Measurements from ENCODE around the gene PTPRN. TPM values are rescaled to one million over a fixed set of nuclear protein-coding genes. Genes with fewer than 3 reads are reported as not detected.
A peak's percentile ranks its signal among the peaks of the same experiment; 100 is the strongest.

PTPRN gene
- total and polyA plus RNA-seq, 9 of the 15 experiments (the other 6 are each of a cell fraction or from before 2014, with no cell fraction given): 0.15 to 2.4 (median 0.43) TPM; not detected in 1

DNA sequence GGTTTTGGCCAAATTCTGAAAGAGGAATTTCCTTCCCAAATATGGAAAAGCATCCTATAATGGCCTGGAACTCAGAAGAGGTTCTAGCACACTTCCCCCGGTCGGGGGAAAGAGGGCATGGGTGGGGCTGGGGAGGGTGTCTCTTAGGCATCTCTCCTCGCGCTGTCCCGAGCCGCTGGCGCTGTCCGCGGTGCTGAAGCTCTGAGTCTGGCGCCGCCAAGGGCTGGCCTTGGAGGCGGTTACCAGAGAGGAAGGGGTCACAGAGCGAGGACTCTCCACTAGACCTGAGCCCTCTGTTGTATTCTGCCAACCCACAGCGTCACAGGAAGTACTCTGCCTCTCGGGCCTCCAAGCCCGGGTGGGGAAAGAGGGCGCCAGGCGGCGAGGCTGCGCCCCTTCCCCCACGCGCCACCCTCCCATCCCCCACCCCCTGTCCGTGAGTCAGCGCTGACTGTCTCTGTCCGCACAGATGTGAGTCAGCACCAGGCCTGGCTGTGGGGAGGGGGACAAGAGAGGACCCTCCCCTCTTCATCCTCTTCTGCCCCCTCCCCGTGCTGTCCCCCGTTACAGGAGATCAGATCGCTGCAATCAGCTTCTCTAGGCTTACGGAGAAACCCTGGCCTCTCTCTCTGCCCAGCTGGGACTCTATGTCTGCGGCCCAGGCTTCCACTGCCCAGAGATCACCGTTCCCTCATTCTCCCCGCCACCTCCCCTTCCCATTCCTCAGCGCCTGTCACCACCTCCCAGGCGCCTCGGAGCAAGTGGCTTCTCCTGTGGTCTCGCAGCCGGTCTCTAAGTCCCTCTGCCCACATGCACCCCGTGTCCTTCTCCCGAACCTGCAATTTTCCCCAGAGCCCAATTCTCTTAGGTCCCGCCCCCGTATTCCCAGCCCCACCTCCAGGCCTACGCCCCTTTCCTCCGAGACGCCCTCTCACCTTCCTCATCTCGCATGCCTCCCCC is 779 bp downstream of the PTPRN start (continued):
- TF ChIP-seq MTA1 (IDR thresholded peaks at IDR 0.05; ENCODE audit: borderline replicate concordance): no peak
- no peak for TF ChIP-seq BDP1 (IDR thresholded peaks at IDR 0.05; ENCODE audit: insufficient read depth, insufficient read length)
- TF ChIP-seq, protein P1, sequence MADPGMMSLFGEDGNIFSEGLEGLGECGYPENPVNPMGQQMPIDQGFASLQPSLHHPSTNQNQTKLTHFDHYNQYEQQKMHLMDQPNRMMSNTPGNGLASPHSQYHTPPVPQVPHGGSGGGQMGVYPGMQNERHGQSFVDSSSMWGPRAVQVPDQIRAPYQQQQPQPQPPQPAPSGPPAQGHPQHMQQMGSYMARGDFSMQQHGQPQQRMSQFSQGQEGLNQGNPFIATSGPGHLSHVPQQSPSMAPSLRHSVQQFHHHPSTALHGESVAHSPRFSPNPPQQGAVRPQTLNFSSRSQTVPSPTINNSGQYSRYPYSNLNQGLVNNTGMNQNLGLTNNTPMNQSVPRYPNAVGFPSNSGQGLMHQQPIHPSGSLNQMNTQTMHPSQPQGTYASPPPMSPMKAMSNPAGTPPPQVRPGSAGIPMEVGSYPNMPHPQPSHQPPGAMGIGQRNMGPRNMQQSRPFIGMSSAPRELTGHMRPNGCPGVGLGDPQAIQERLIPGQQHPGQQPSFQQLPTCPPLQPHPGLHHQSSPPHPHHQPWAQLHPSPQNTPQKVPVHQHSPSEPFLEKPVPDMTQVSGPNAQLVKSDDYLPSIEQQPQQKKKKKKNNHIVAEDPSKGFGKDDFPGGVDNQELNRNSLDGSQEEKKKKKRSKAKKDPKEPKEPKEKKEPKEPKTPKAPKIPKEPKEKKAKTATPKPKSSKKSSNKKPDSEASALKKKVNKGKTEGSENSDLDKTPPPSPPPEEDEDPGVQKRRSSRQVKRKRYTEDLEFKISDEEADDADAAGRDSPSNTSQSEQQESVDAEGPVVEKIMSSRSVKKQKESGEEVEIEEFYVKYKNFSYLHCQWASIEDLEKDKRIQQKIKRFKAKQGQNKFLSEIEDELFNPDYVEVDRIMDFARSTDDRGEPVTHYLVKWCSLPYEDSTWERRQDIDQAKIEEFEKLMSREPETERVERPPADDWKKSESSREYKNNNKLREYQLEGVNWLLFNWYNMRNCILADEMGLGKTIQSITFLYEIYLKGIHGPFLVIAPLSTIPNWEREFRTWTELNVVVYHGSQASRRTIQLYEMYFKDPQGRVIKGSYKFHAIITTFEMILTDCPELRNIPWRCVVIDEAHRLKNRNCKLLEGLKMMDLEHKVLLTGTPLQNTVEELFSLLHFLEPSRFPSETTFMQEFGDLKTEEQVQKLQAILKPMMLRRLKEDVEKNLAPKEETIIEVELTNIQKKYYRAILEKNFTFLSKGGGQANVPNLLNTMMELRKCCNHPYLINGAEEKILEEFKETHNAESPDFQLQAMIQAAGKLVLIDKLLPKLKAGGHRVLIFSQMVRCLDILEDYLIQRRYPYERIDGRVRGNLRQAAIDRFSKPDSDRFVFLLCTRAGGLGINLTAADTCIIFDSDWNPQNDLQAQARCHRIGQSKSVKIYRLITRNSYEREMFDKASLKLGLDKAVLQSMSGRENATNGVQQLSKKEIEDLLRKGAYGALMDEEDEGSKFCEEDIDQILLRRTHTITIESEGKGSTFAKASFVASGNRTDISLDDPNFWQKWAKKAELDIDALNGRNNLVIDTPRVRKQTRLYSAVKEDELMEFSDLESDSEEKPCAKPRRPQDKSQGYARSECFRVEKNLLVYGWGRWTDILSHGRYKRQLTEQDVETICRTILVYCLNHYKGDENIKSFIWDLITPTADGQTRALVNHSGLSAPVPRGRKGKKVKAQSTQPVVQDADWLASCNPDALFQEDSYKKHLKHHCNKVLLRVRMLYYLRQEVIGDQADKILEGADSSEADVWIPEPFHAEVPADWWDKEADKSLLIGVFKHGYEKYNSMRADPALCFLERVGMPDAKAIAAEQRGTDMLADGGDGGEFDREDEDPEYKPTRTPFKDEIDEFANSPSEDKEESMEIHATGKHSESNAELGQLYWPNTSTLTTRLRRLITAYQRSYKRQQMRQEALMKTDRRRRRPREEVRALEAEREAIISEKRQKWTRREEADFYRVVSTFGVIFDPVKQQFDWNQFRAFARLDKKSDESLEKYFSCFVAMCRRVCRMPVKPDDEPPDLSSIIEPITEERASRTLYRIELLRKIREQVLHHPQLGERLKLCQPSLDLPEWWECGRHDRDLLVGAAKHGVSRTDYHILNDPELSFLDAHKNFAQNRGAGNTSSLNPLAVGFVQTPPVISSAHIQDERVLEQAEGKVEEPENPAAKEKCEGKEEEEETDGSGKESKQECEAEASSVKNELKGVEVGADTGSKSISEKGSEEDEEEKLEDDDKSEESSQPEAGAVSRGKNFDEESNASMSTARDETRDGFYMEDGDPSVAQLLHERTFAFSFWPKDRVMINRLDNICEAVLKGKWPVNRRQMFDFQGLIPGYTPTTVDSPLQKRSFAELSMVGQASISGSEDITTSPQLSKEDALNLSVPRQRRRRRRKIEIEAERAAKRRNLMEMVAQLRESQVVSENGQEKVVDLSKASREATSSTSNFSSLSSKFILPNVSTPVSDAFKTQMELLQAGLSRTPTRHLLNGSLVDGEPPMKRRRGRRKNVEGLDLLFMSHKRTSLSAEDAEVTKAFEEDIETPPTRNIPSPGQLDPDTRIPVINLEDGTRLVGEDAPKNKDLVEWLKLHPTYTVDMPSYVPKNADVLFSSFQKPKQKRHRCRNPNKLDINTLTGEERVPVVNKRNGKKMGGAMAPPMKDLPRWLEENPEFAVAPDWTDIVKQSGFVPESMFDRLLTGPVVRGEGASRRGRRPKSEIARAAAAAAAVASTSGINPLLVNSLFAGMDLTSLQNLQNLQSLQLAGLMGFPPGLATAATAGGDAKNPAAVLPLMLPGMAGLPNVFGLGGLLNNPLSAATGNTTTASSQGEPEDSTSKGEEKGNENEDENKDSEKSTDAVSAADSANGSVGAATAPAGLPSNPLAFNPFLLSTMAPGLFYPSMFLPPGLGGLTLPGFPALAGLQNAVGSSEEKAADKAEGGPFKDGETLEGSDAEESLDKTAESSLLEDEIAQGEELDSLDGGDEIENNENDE (IDR thresholded peaks at IDR 0.05; ENCODE audit: low read depth, low read length): no peak
- TF ChIP-seq, protein P2, sequence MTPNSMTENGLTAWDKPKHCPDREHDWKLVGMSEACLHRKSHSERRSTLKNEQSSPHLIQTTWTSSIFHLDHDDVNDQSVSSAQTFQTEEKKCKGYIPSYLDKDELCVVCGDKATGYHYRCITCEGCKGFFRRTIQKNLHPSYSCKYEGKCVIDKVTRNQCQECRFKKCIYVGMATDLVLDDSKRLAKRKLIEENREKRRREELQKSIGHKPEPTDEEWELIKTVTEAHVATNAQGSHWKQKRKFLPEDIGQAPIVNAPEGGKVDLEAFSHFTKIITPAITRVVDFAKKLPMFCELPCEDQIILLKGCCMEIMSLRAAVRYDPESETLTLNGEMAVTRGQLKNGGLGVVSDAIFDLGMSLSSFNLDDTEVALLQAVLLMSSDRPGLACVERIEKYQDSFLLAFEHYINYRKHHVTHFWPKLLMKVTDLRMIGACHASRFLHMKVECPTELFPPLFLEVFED (CRISPR knock-in tag; conservative IDR thresholded peaks at IDR 0.05): no peak
- TF ChIP-seq, protein P3, sequence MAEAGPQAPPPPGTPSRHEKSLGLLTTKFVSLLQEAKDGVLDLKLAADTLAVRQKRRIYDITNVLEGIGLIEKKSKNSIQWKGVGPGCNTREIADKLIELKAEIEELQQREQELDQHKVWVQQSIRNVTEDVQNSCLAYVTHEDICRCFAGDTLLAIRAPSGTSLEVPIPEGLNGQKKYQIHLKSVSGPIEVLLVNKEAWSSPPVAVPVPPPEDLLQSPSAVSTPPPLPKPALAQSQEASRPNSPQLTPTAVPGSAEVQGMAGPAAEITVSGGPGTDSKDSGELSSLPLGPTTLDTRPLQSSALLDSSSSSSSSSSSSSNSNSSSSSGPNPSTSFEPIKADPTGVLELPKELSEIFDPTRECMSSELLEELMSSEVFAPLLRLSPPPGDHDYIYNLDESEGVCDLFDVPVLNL (CRISPR knock-in tag; IDR thresholded peaks at IDR 0.05; ENCODE audit: low read depth): 0 out of 2 replicates have a peak, but pooled peaks have one; percentile 8
- TF ChIP-seq NFATC3 (IDR thresholded peaks at IDR 0.05): no peak
- TF ChIP-seq, protein P4, sequence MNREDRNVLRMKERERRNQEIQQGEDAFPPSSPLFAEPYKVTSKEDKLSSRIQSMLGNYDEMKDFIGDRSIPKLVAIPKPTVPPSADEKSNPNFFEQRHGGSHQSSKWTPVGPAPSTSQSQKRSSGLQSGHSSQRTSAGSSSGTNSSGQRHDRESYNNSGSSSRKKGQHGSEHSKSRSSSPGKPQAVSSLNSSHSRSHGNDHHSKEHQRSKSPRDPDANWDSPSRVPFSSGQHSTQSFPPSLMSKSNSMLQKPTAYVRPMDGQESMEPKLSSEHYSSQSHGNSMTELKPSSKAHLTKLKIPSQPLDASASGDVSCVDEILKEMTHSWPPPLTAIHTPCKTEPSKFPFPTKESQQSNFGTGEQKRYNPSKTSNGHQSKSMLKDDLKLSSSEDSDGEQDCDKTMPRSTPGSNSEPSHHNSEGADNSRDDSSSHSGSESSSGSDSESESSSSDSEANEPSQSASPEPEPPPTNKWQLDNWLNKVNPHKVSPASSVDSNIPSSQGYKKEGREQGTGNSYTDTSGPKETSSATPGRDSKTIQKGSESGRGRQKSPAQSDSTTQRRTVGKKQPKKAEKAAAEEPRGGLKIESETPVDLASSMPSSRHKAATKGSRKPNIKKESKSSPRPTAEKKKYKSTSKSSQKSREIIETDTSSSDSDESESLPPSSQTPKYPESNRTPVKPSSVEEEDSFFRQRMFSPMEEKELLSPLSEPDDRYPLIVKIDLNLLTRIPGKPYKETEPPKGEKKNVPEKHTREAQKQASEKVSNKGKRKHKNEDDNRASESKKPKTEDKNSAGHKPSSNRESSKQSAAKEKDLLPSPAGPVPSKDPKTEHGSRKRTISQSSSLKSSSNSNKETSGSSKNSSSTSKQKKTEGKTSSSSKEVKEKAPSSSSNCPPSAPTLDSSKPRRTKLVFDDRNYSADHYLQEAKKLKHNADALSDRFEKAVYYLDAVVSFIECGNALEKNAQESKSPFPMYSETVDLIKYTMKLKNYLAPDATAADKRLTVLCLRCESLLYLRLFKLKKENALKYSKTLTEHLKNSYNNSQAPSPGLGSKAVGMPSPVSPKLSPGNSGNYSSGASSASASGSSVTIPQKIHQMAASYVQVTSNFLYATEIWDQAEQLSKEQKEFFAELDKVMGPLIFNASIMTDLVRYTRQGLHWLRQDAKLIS (CRISPR knock-in tag; IDR thresholded peaks at IDR 0.05): peak; percentile 81; the same call in 1 of the 2 replicates
- no peak for TF ChIP-seq KDM2B (CRISPR knock-in tag; IDR thresholded peaks at IDR 0.05)
